HG03442 (cell line): Measurements from ENCODE around the gene SLC8A1.

Experiments
- ATAC-seq: cut with Tn5 transposase; IDR thresholded peaks from one replicate; pipeline ENCODE4 v1.9.1; 2021; ENCODE audit warnings: mild to moderate bottlenecking, moderate library complexity; ENCODE audit not compliant: unreplicated experiment

The SLC8A1 gene

GRCh38 chr2:40317046-40317445 lies 134.8 kb downstream of the SLC8A1 start:
- no peak for ATAC-seq

- ATAC-seq: no peak
These were observed 135.3 kb downstream of the SLC8A1 start for GRCh38 chr2:40316620-40317019.

- ATAC-seq: no peak
These were observed 136.2 kb downstream of the SLC8A1 start for GRCh38 chr2:40315683-40316082.

- ATAC-seq: no peak
These were observed 140.9 kb downstream of the SLC8A1 start for GRCh38 chr2:40311026-40311425.

GRCh38 chr2:40310303-40310702 lies 141.6 kb downstream of the SLC8A1 start:
- ATAC-seq: no peak

- no peak for ATAC-seq
These were observed 147.6 kb downstream of the SLC8A1 start for GRCh38 chr2:40304340-40304739.

GRCh38 chr2:40303746-40304145 lies 148.1 kb downstream of the SLC8A1 start:
- no peak for ATAC-seq

- no peak for ATAC-seq
These were observed 149.1 kb downstream of the SLC8A1 start for GRCh38 chr2:40302751-40303325.

- no peak for ATAC-seq
These were observed 151.5 kb downstream of the SLC8A1 start for GRCh38 chr2:40300391-40300790.

GRCh38 chr2:40299781-40300180 lies 152.1 kb downstream of the SLC8A1 start:
- ATAC-seq: no peak

- ATAC-seq: no peak
These were observed 152.7 kb downstream of the SLC8A1 start for GRCh38 chr2:40299173-40299572.

GRCh38 chr2:40298026-40298425 lies 153.9 kb downstream of the SLC8A1 start:
- ATAC-seq: no peak

- no peak for ATAC-seq
These were observed 159.6 kb downstream of the SLC8A1 start for GRCh38 chr2:40292291-40292690.

GRCh38 chr2:40289771-40290404 lies 162.0 kb downstream of the SLC8A1 start:
- no peak for ATAC-seq

- no peak for ATAC-seq
These were observed 164.1 kb downstream of the SLC8A1 start for GRCh38 chr2:40287773-40288172.

GRCh38 chr2:40287195-40287594 lies 164.7 kb downstream of the SLC8A1 start:
- no peak for ATAC-seq

GRCh38 chr2:40286721-40287120 lies 165.2 kb downstream of the SLC8A1 start:
- no peak for ATAC-seq

- no peak for ATAC-seq
These were observed 166.5 kb downstream of the SLC8A1 start for GRCh38 chr2:40285391-40285790.

GRCh38 chr2:40284797-40285196 lies 167.1 kb downstream of the SLC8A1 start:
- no peak for ATAC-seq

- ATAC-seq: no peak
These were observed 168.6 kb downstream of the SLC8A1 start for GRCh38 chr2:40283111-40283909.

- ATAC-seq: no peak
These were observed 169.5 kb downstream of the SLC8A1 start for GRCh38 chr2:40282428-40282827.
